Heart left ventricle (tissue), 16 donors: ENCODE results near the gene TUBB3. TPM values are rescaled to one million over a fixed set of nuclear protein-coding genes. Genes with fewer than 3 reads are reported as not detected.
A peak's percentile ranks its signal among the peaks of the same experiment; 100 is the strongest.

Experiments used
- ATAC-seq, 4 donors: fragments of 200-7000 bp; cut with Tn5 transposase; one replicate each; pipeline ENCODE4 v1.9.1; 2020 to 2022; ENCODE audit warnings: moderate library complexity in 4 of 4, mild to moderate bottlenecking in 3 of 4, moderate number of reproducible peaks in 1 of 4
- DNase-seq, 5 donors: peaks; one replicate each; pipeline ENCODE4 v3.0.0-alpha.2; 2020
- H3K27ac ChIP-seq, 12 donors: fragments of 200-600 bp; sonication (generic) in 4 of 12; one replicate each; pipeline versions ENCODE4 v1.5.0 to v1.8.0; 2016 to 2022; ENCODE audit warnings: mild to moderate bottlenecking in 2 of 12
- H3K27me3 ChIP-seq, 9 donors: fragments of 200-600 bp; sonication (generic) in 2 of 9; one replicate each; pipeline versions ENCODE4 v1.5.1 to v1.8.0; 2016 to 2022; ENCODE audit warnings: mild to moderate bottlenecking in 3 of 9
- H3K36me3 ChIP-seq, 9 donors: fragments of 200-600 bp; sonication (generic) in 2 of 9; one replicate each; pipeline versions ENCODE4 v1.5.0 to v1.8.0; 2018 to 2022; ENCODE audit warnings: mild to moderate bottlenecking in 2 of 9
- H3K4me1 ChIP-seq, 12 donors: fragments of 200-600 bp; sonication (generic) in 4 of 12; one replicate each; pipeline versions ENCODE4 v1.5.0 to v1.8.0; 2016 to 2022; ENCODE audit warnings: mild to moderate bottlenecking in 3 of 12
- H3K4me3 ChIP-seq, 12 donors: fragments of 200-600 bp; sonication (generic) in 4 of 12; one replicate each; pipeline versions ENCODE4 v1.5.0 to v1.8.0; 2017 to 2022; ENCODE audit warnings: mild to moderate bottlenecking in 9 of 12, moderate library complexity in 4 of 12
- H3K9me3 ChIP-seq, 12 donors: fragments of 200-600 bp; sonication (generic) in 4 of 12; one replicate each; pipeline versions ENCODE4 v1.5.0 to v1.8.0; 2016 to 2022; ENCODE audit warnings: mild to moderate bottlenecking in 1 of 12
- CTCF ChIP-seq, 12 donors: fragments of 200-600 bp; sonication (generic) in 4 of 12; IDR thresholded peaks; one replicate each; pipeline versions ENCODE4 v1.5.0 to v1.8.0; 2018 to 2022; ENCODE audit warnings: antibody characterized with exemption in 12 of 12, mild to moderate bottlenecking in 5 of 12
- POLR2A ChIP-seq, 2 donors: fragments of 450-650 bp; IDR thresholded peaks; one replicate each; pipeline ENCODE4 v1.6.1; 2017; ENCODE audit warnings: antibody characterized with exemption in 2 of 2, mild to moderate bottlenecking in 2 of 2, moderate library complexity in 2 of 2
- WGBS, 4 donors: extraction: QIAGEN DNeasy Blood & Tissue Kit in 2 of 4; methylation state at CpG; one replicate each; pipeline versions ENCODE4 v1.1.5 to v1.1.7; 2013 to 2018; 5-methylcytosine and 5-hydroxymethylcytosine counted together
- intact Hi-C, 10 donors: fragments of 100-400 bp; cut with DNase I; formaldehyde crosslinking; loops; one replicate each; pipeline versions ENCODE4 v1.11.1 to v1.14.2; 2022
- polyA plus RNA-seq, 2 donors: library from polyadenylated mRNA; stranded (reverse); fragments of 200-250 nt; gene quantifications; one replicate each; pipeline ENCODE4 v1.2.3, GENCODE V29; 2013
- total RNA-seq, 9 donors: library from RNA; depleted of rRNA in 2 of 9; stranded (reverse); fragments of >200 nt in 2 of 9; fragmentation: NEBNext Ultra II Directional in 3 of 9; extraction: Animal tissue kit (Norgen Biotek cat#: 25700) in 3 of 9; gene quantifications; one replicate each; pipeline versions ENCODE4 v1.1.0 to v1.2.4, GENCODE V29; 2016 to 2023
- donor health status: ischemic (EF 13 %, LVEDD 7.1; RV severe dilation, severe dysfunction).
- donor health status: healthy with polysubstance abuse.
- donor health status: DM: no; HTN: yes; CAD: no.
- donor health status: DM: no; HTN: no; CAD: no.
- donor health status: ischemic (EF 25% LVEDD 6.9; RV normal size, moderate dysfunction).
- donor health status: ischemic (EF 25% LVEDD 5.7; RV mildly dilated, moderate dysfunction).
- donor health status: healthy.
- donor health status: DM: yes; HTN: yes; CAD: no.
- donor health status: ischemic (EF 35%, LVEDD 5.7; RV mildly dilated, moderate dysfunction).
- donor health status: nonischemic (EF 11% LVEDD 7.7; RV severe dilation, severe dysfunction).
- donor health status: DM: yes; HTN: yes; CAD: no.
- donor health status: PGD.
- donor health status: ischemic (EF 29% LVEDD 5.4; RV normal size, mild dysfunction).
- donor health status: nonischemic (EF 23%, LVEDD 6.1; RV moderate dilation, normal function).

TUBB3 gene
- total and polyA plus RNA-seq, 11 donors, result 0.19 to 18.1 (median 4.1) TPM

GRCh38 chr16:89909777-89910716 lies 13.1 kb upstream of the TUBB3 start:
- H3K27me3 ChIP-seq, result no peaks in the 10 kb centered on the region
- intact Hi-C loops, result no loop called here
- 51 to 65% (median 60%) methylated on average over 35 to 47 of the region's 47 CpGs for WGBS, 4 donors
- no peak overlapping the region for H3K4me3 ChIP-seq
- TF ChIP-seq POLR2A (IDR thresholded peaks at IDR 0.05) (no peak), CTCF (IDR thresholded peaks at IDR 0.05) (peak; percentile 81 to 97 (median 91))
- DNase-seq (peak; percentile 80 to 91 (median 84)), ATAC-seq (peak; percentile 75 to 91 (median 84))
- peak overlapping the region in 5 of 12 donors; percentile 8 to 39 (median 12) for H3K27ac ChIP-seq
- peaks cover 0 to 59% (median 53%) of the 10 kb centered on the region in 9 donors for H3K36me3 ChIP-seq
- H3K9me3 ChIP-seq, result no peaks in the 10 kb centered on the region
- peaks cover 0 to 12% (median 8%) of the 10 kb centered on the region in 12 donors for H3K4me1 ChIP-seq

GRCh38 chr16:89910717-89911354 lies 12.3 kb upstream of the TUBB3 start:
- peaks cover 0 to 12% (median 8%) of the 10 kb centered on the region in 12 donors for H3K4me1 ChIP-seq
- 92 to 94% (median 93%) methylated on average over 22 to 27 of the region's 27 CpGs for WGBS, 4 donors
- H3K36me3 ChIP-seq, result peaks cover 0 to 51% (median 45%) of the 10 kb centered on the region in 9 donors
- no peaks in the 10 kb centered on the region for H3K9me3 ChIP-seq
- no peak for TF ChIP-seq CTCF (IDR thresholded peaks at IDR 0.05)
- no peak for TF ChIP-seq POLR2A (IDR thresholded peaks at IDR 0.05)
- H3K4me3 ChIP-seq, result no peak overlapping the region
- ATAC-seq (peak in 3 of 4 donors; percentile 2 to 3 (median 2)), DNase-seq (no peak)
- H3K27me3 ChIP-seq, result no peaks in the 10 kb centered on the region
- peak overlapping the region in 2 of 12 donors; percentile 8 to 31 for H3K27ac ChIP-seq
- intact Hi-C loops, result no loop called here

GRCh38 chr16:89911375-89911774 lies 11.8 kb upstream of the TUBB3 start:
- TF ChIP-seq CTCF (IDR thresholded peaks at IDR 0.05), result no peak
- WGBS, 4 donors, result 90 to 97% (median 94%) methylated on average over 14 of the region's 14 CpGs
- H3K36me3 ChIP-seq, result peaks cover 0 to 46% (median 40%) of the 10 kb centered on the region in 9 donors

GRCh38 chr16:89912143-89912542 lies 11.0 kb upstream of the TUBB3 start:
- intact Hi-C loops, result no loop called here
- Histone ChIP-seq H3K4me3 (no peak overlapping the region), H3K9me3 (no peaks in the 10 kb centered on the region), H3K36me3 (peaks cover 0 to 39% (median 32%) of the 10 kb centered on the region in 9 donors), H3K4me1 (peaks cover 0 to 12% (median 8%) of the 10 kb centered on the region in 12 donors), H3K27ac (no peak overlapping the region), H3K27me3 (no peaks in the 10 kb centered on the region)
- ATAC-seq, result no peak
- DNase-seq, result no peak
- TF ChIP-seq CTCF (IDR thresholded peaks at IDR 0.05) (no peak), POLR2A (IDR thresholded peaks at IDR 0.05) (no peak)
- WGBS, 4 donors, result 75 to 96% (median 91%) methylated on average over 6 to 13 of the region's 13 CpGs

More at GRCh38 chr16:89911375-89911774, 11.8 kb upstream of the TUBB3 start:
- H3K9me3 ChIP-seq, result no peaks in the 10 kb centered on the region
- no peaks in the 10 kb centered on the region for H3K27me3 ChIP-seq
- peaks cover 0 to 12% (median 8%) of the 10 kb centered on the region in 12 donors for H3K4me1 ChIP-seq
- H3K4me3 ChIP-seq, result no peak overlapping the region
- no peak for ATAC-seq
- no peak for DNase-seq
- no peak overlapping the region for H3K27ac ChIP-seq
- intact Hi-C loops, result no loop called here
